Measurements from ENCODE around the gene EMILIN3. TPM values are rescaled to one million over a fixed set of nuclear protein-coding genes. Genes with fewer than 3 reads are reported as not detected.
"Not testable (repeated sequence)": the region's sequence is repeated elsewhere in the genome, so short reads cannot be mapped to it uniquely, and the experiment has no call there.

The EMILIN3 gene
- total RNA-seq, 2 donors from 2014 or later, result 0.44 to 3.4 TPM

GRCh38 chr20:41335591-41335990, 31.0 kb downstream of the EMILIN3 start:
- intact Hi-C loops (cut with DNase I), result loop anchor here (5.0 to 10.0 kb wide), 2 partner anchors 83 to 91 kb away; no protein-coding TSS in a partner anchor
- DNase-seq (no peak), ATAC-seq (no peak)

GRCh38 chr20:41334443-41335421, 31.9 kb downstream of the EMILIN3 start:
- intact Hi-C loops (cut with DNase I), result loop anchor here (5.0 to 10.0 kb wide), 2 partner anchors 82 to 90 kb away; no protein-coding TSS in a partner anchor
- peak in 1 of 2 donors; percentile 50 for ATAC-seq
- DNase-seq, result no peak

GRCh38 chr20:41334036-41334435, 32.6 kb downstream of the EMILIN3 start:
- ATAC-seq (no peak), DNase-seq (no peak)
- intact Hi-C loops (cut with DNase I), result loop anchor here in 1 of 2 donors (10.0 kb wide), 1 partner anchor 89 kb away; no protein-coding TSS in a partner anchor

GRCh38 chr20:41331731-41332130, 34.9 kb downstream of the EMILIN3 start:
- intact Hi-C loops (cut with DNase I), result loop anchor here in 1 of 2 donors (10.0 kb wide), 1 partner anchor 87 kb away; no protein-coding TSS in a partner anchor
- ATAC-seq, result no peak
- no peak for DNase-seq

GRCh38 chr20:41330941-41331340, 35.7 kb downstream of the EMILIN3 start:
- DNase-seq (no peak), ATAC-seq (no peak)
- intact Hi-C loops (cut with DNase I), result loop anchor here in 1 of 2 donors (10.0 kb wide), 1 partner anchor 86 kb away; no protein-coding TSS in a partner anchor

GRCh38 chr20:41330343-41330720, 36.3 kb downstream of the EMILIN3 start:
- intact Hi-C loops (cut with DNase I), result loop anchor here in 1 of 2 donors (10.0 kb wide), 1 partner anchor 86 kb away; no protein-coding TSS in a partner anchor
- ATAC-seq, result no peak
- DNase-seq, result no peak

GRCh38 chr20:41329435-41330342, 36.9 kb downstream of the EMILIN3 start:
- peak; percentile 85 for DNase-seq
- ATAC-seq, result peak; percentile 97 to 98
- intact Hi-C loops (cut with DNase I), result loop anchor here in 1 of 2 donors (10.0 kb wide), 1 partner anchor 85 kb away; no protein-coding TSS in a partner anchor

- DNase-seq (no peak), ATAC-seq (no peak)
- intact Hi-C loops (cut with DNase I), result no loop called here
Observed at GRCh38 chr20:41327178-41327577, 39.4 kb downstream of the EMILIN3 start.

- intact Hi-C loops (cut with DNase I), result no loop called here
- DNase-seq, result no peak
- no peak for ATAC-seq
Observed at GRCh38 chr20:41320976-41321375, 45.6 kb downstream of the EMILIN3 start.

- no peak for DNase-seq
- ATAC-seq, result no peak
- intact Hi-C loops (cut with DNase I), result no loop called here
Observed at GRCh38 chr20:41320441-41320840, 46.2 kb downstream of the EMILIN3 start.

GRCh38 chr20:41318271-41318649, 48.4 kb downstream of the EMILIN3 start:
- DNase-seq (no peak), ATAC-seq (no peak)
- intact Hi-C loops (cut with DNase I), result loop anchor here in 1 of 2 donors (5.0 to 10.0 kb wide), 2 partner anchors 63 to 86 kb away; no protein-coding TSS in a partner anchor

GRCh38 chr20:41317546-41318270, 48.9 kb downstream of the EMILIN3 start, which contains the start of gene ZHX3:
ZHX3 (minus strand) TSS chr20:41317731; CDS start chr20:41204916, 112,815 bp downstream.
- peak; percentile 98 to 99 for ATAC-seq
- intact Hi-C loops (cut with DNase I), result loop anchor here in 1 of 2 donors (5.0 to 10.0 kb wide), 2 partner anchors 63 to 85 kb away; no protein-coding TSS in a partner anchor
- peak; percentile 97 for DNase-seq

GRCh38 chr20:41316602-41317545, 49.7 kb downstream of the EMILIN3 start:
- intact Hi-C loops (cut with DNase I), result loop anchor here in 1 of 2 donors (5.0 to 10.0 kb wide), 2 partner anchors 62 to 85 kb away; no protein-coding TSS in a partner anchor
- peak; percentile 85 for DNase-seq
- peak; percentile 58 to 68 for ATAC-seq

GRCh38 chr20:41316051-41316450, 50.6 kb downstream of the EMILIN3 start:
- ATAC-seq, result no peak

GRCh38 chr20:41314386-41314785, 52.2 kb downstream of the EMILIN3 start:
- intact Hi-C loops (cut with DNase I), result loop anchor here in 1 of 2 donors (10.0 kb wide), 1 partner anchor 60 kb away; no protein-coding TSS in a partner anchor
- no peak for DNase-seq
- ATAC-seq, result no peak

More at GRCh38 chr20:41316051-41316450, 50.6 kb downstream of the EMILIN3 start:
- intact Hi-C loops (cut with DNase I), result loop anchor here in 1 of 2 donors (5.0 to 10.0 kb wide), 2 partner anchors 61 to 84 kb away; no protein-coding TSS in a partner anchor
- DNase-seq, result no peak

GRCh38 chr20:41312009-41312408, 54.6 kb downstream of the EMILIN3 start:
- DNase-seq, ATAC-seq: not testable (repeated sequence)
- intact Hi-C loops (cut with DNase I), result loop anchor here in 1 of 2 donors (10.0 kb wide), 1 partner anchor 57 kb away; no protein-coding TSS in a partner anchor

Measured in left cardiac atrium (tissue), 4 donors.